PC-9 (cell line): ENCODE data around the gene SLC7A11. TPM values are rescaled to one million over a fixed set of nuclear protein-coding genes. Genes with fewer than 3 reads are reported as not detected.

Experiments
- BruUV-seq: library from RNA; stranded (reverse); fragments of 400-500 nt; replicated peaks from 2 replicates; lab custom pipeline; 2021; lab: Mats Ljungman, UMichigan
- CTCF ChIA-PET: fragments of 300-600 bp; sonication (Branson Sonifier 250); formaldehyde crosslinking; loops from one replicate; lab custom pipeline; 2022; ENCODE audit warnings: antibody characterized with exemption; lab: Charles Lee
- POLR2A ChIA-PET: fragments of 300-600 bp; sonication (Branson Sonifier 250); formaldehyde crosslinking; loops from one replicate; lab custom pipeline; 2022; ENCODE audit warnings: antibody characterized with exemption; ENCODE audit not compliant: unreplicated experiment; lab: Charles Lee
- DNase-seq, 2 experiments: peaks; one replicate each; pipeline versions ENCODE4 v3.0.0 to v3.0.0-alpha.2; 2015 to 2022; ENCODE audit warnings: mixed read lengths in 1 of 2
- H2AFZ ChIP-seq: fragments of 200-600 bp; sonication (generic); 2 replicates; pipeline ENCODE4 v1.8.1; 2017; ENCODE audit warnings: antibody characterized with exemption
- H3F3A ChIP-seq: fragments of 200-600 bp; sonication (generic); 2 replicates; pipeline ENCODE4 v1.8.1; 2017; ENCODE audit warnings: antibody characterized with exemption, mild to moderate bottlenecking, low read depth; ENCODE audit not compliant: insufficient read depth
- H3K27ac ChIP-seq: fragments of 200-600 bp; sonication (generic); 2 replicates; pipeline ENCODE4 v1.6.1; 2016; ENCODE audit warnings: mixed run types
- H3K27me3 ChIP-seq: fragments of 200-600 bp; sonication (generic); 2 replicates; pipeline ENCODE4 v1.6.1; 2016; ENCODE audit warnings: low read depth, mixed run types; ENCODE audit not compliant: insufficient read depth
- H3K36me3 ChIP-seq: fragments of 200-600 bp; sonication (generic); 2 replicates; pipeline ENCODE4 v1.6.1; 2016; ENCODE audit warnings: low read depth, mixed run types
- H3K4me1 ChIP-seq: fragments of 200-600 bp; sonication (generic); replicated peaks from 2 replicates; pipeline ENCODE4 v1.6.1; 2016; ENCODE audit warnings: mixed run types; ENCODE audit not compliant: insufficient read depth
- H3K4me2 ChIP-seq: fragments of 200-600 bp; sonication (generic); 2 replicates; pipeline ENCODE4 v1.6.1; 2017; ENCODE audit warnings: mixed run types
- H3K4me3 ChIP-seq: fragments of 200-600 bp; sonication (generic); 2 replicates; pipeline ENCODE4 v1.6.1; 2016; ENCODE audit warnings: mixed run types
- H3K79me2 ChIP-seq: fragments of 200-600 bp; sonication (generic); 2 replicates; pipeline ENCODE4 v1.6.1; 2017; ENCODE audit warnings: low read depth, mixed run types
- H3K9me2 ChIP-seq: fragments of 200-600 bp; sonication (generic); 2 replicates; pipeline ENCODE4 v1.8.1; 2017; ENCODE audit warnings: mild to moderate bottlenecking; ENCODE audit not compliant: insufficient read depth
- H3K9me3 ChIP-seq: fragments of 200-600 bp; sonication (generic); 2 replicates; pipeline ENCODE4 v1.8.1; 2016; ENCODE audit warnings: low read depth; ENCODE audit not compliant: insufficient read depth
- H4K20me1 ChIP-seq: fragments of 200-600 bp; sonication (generic); 2 replicates; pipeline ENCODE4 v1.8.1; 2017; ENCODE audit not compliant: insufficient read depth
- EZH2 ChIP-seq: fragments of 200-600 bp; sonication (generic); IDR thresholded peaks from 2 replicates; pipeline ENCODE4 v1.8.0; 2017; ENCODE audit warnings: antibody characterized with exemption, low read depth
- intact Hi-C: fragments of 100-400 bp; cut with micrococcal nuclease; formaldehyde crosslinking; loops from one replicate; pipeline ENCODE4 v1.10.0; 2022; ENCODE audit not compliant: unreplicated experiment
- total RNA-seq: library from RNA; stranded (reverse); gene quantifications from 2 replicates; pipeline ENCODE4 v1.2.3, GENCODE V29; 2021
- TF ChIP-seq, protein P1 (sequence below): fragments of 200-600 bp; sonication (generic); conservative IDR thresholded peaks from 2 replicates; pipeline ENCODE4 v1.6.1; 2017; ENCODE audit warnings: mixed run types, antibody characterized with exemption, mild to moderate bottlenecking, moderate library complexity

SLC7A11 gene
- total RNA-seq, 1 experiment from 2014 or later, result 187 TPM

DNA sequence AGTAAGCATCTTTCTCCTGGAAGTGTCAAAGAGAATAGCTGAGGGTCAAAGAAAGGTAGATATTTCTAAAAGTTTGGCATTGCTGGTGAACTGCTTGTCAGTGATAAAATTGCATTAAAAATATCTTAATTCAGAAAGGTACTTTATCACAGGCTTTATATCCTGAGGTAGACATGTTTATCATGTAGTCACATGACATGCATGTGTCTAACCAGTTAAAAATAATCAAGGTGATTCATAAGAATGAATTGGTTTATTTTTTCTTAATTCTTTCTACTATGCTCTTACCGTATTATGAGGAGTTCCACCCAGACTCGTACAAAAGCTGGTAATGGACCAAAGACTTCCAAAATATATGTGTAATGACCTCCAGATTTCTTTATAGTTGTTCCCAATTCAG is 6.1 kb downstream of the SLC7A11 start:
- CTCF ChIA-PET, result interaction anchor here (0.7 kb wide), 1 partner anchor 445 kb away, joined by 6 read pairs; no protein-coding TSS in a partner anchor
- peak overlapping the region; percentile 53; the same call in 1 of the 2 replicates for H3K4me3 ChIP-seq

GRCh38 chr4:138235419-138235952 is 6.7 kb downstream of the SLC7A11 start:
- intact Hi-C loops, result loop anchor here (2.0 to 5.0 kb wide), 3 partner anchors 37 to 662 kb away; no protein-coding TSS in a partner anchor
- 0 out of 2 replicates have a peak, but pooled peaks cover 6% of the 10 kb centered on the region for H3K9me2 ChIP-seq
- peaks cover 72% of the 10 kb centered on the region for H3K36me3 ChIP-seq
- no peaks in the 10 kb centered on the region; the same call in 1 of the 2 replicates for H4K20me1 ChIP-seq
- H3K4me1 ChIP-seq, result peaks cover 52% of the 10 kb centered on the region
- DNase-seq, result peak in 1 of 2 experiments; percentile 95
- TF ChIP-seq EZH2, result no peak
- TF ChIP-seq, protein P1, sequence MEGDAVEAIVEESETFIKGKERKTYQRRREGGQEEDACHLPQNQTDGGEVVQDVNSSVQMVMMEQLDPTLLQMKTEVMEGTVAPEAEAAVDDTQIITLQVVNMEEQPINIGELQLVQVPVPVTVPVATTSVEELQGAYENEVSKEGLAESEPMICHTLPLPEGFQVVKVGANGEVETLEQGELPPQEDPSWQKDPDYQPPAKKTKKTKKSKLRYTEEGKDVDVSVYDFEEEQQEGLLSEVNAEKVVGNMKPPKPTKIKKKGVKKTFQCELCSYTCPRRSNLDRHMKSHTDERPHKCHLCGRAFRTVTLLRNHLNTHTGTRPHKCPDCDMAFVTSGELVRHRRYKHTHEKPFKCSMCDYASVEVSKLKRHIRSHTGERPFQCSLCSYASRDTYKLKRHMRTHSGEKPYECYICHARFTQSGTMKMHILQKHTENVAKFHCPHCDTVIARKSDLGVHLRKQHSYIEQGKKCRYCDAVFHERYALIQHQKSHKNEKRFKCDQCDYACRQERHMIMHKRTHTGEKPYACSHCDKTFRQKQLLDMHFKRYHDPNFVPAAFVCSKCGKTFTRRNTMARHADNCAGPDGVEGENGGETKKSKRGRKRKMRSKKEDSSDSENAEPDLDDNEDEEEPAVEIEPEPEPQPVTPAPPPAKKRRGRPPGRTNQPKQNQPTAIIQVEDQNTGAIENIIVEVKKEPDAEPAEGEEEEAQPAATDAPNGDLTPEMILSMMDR, result no peak
- peak overlapping the region; percentile 100 for H3K27ac ChIP-seq
- ChIA-PET CTCF (no interaction called here), POLR2A (interaction anchor here (0.7 kb wide), 1 partner anchor 320 kb away, joined by 10 read pairs; no protein-coding TSS in a partner anchor)
- no TSS peak for BruUV-seq
- no peaks in the 10 kb centered on the region for H3K27me3 ChIP-seq
- H3K4me2 ChIP-seq, result peak overlapping the region; percentile 77
- H3K9me3 ChIP-seq, result no peaks in the 10 kb centered on the region
- H3K79me2 ChIP-seq, result peaks cover 87% of the 10 kb centered on the region
- H3F3A ChIP-seq, result peaks cover 33% of the 10 kb centered on the region
- H2AFZ ChIP-seq, result no peak overlapping the region
- H3K4me3 ChIP-seq, result peak overlapping the region; percentile 53; the same call in 1 of the 2 replicates

More for the DNA sequence above, 6.1 kb downstream of the SLC7A11 start:
- intact Hi-C loops, result loop anchor here (5.0 kb wide), 2 partner anchors 446 to 661 kb away; no protein-coding TSS in a partner anchor
- TF ChIP-seq, protein P1, result no peak
- TF ChIP-seq EZH2, result no peak
- no peaks in the 10 kb centered on the region for H3K9me3 ChIP-seq
- H4K20me1 ChIP-seq, result no peaks in the 10 kb centered on the region; the same call in 1 of the 2 replicates
- peaks cover 39% of the 10 kb centered on the region for H3F3A ChIP-seq
- H3K27ac ChIP-seq, result peak overlapping the region; percentile 100
- DNase-seq, result no peak
- BruUV-seq, result TSS peak; percentile 80
- peaks cover 87% of the 10 kb centered on the region for H3K79me2 ChIP-seq
- H2AFZ ChIP-seq, result no peak overlapping the region
- H3K9me2 ChIP-seq, result 0 out of 2 replicates have a peak, but pooled peaks cover 6% of the 10 kb centered on the region
- H3K4me1 ChIP-seq, result peaks cover 52% of the 10 kb centered on the region
- H3K27me3 ChIP-seq, result no peaks in the 10 kb centered on the region
- POLR2A ChIA-PET, result interaction anchor here (0.7 kb wide), 2 partner anchors 36 to 320 kb away, joined by 3 to 10 read pairs; no protein-coding TSS in a partner anchor
- H3K4me2 ChIP-seq, result peak overlapping the region; percentile 77
- peaks cover 67% of the 10 kb centered on the region for H3K36me3 ChIP-seq

DNA sequence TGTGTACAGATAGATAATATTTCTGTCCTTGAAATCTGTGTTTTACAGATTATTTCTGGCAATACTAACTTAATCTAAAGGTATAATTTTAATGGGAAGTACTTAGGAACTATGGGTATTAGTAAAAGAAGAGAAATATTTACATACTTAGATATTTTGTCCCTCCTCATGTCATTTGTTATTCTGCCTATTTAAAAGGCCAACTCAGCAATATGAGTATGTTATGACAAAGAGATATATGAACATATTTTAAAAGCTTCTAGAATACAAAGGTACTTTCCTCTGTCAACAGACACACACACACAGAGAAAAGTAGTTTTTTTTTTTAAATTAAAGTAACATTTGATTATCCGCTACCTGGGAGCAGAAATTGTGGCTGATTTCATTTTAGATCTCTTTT is 7.9 kb downstream of the SLC7A11 start:
- no peaks in the 10 kb centered on the region for H3K27me3 ChIP-seq
- no peaks in the 10 kb centered on the region for H3K9me3 ChIP-seq
- no peak for DNase-seq
- ChIA-PET CTCF (no interaction called here), POLR2A (no interaction called here)
- H3K4me3 ChIP-seq, result peak overlapping the region; percentile 33; the same call in 1 of the 2 replicates
- H4K20me1 ChIP-seq, result no peaks in the 10 kb centered on the region
- H3K9me2 ChIP-seq, result 0 out of 2 replicates have a peak, but pooled peaks cover 6% of the 10 kb centered on the region
- no peak for TF ChIP-seq EZH2
- TF ChIP-seq, protein P1, result no peak
- peak overlapping the region; percentile 77 for H3K4me2 ChIP-seq
- H3K79me2 ChIP-seq, result peaks cover 87% of the 10 kb centered on the region
- intact Hi-C loops, result loop anchor here (2.0 kb wide), 1 partner anchor 35 kb away; no protein-coding TSS in a partner anchor
- H3K27ac ChIP-seq, result peak overlapping the region; percentile 100
- H3K36me3 ChIP-seq, result peaks cover 77% of the 10 kb centered on the region
- peaks cover 52% of the 10 kb centered on the region for H3K4me1 ChIP-seq
- no peak overlapping the region for H2AFZ ChIP-seq
- peaks cover 30% of the 10 kb centered on the region for H3F3A ChIP-seq
- no TSS peak for BruUV-seq
